Brain microvascular endothelial cell (primary cell): Measurements from ENCODE around the gene MROH2A.

Source experiments
- DNase-seq: peaks from one replicate; pipeline ENCODE4 v3.0.0-alpha.2; 2020
- H3K27ac ChIP-seq: fragments of 250-450 bp; sonication (Bioruptor Pico); 2 replicates; pipeline ENCODE4 v1.5.1; 2020; ENCODE audit warnings: mild to moderate bottlenecking, moderate library complexity
- H3K27me3 ChIP-seq: fragments of 250-450 bp; sonication (Bioruptor Pico); replicated peaks from 2 replicates; pipeline ENCODE4 v1.5.1; 2020; ENCODE audit warnings: mild to moderate bottlenecking
- H3K36me3 ChIP-seq: fragments of 250-450 bp; sonication (Bioruptor Pico); replicated peaks from 2 replicates; pipeline ENCODE4 v1.5.1; 2020; ENCODE audit warnings: mild to moderate bottlenecking
- H3K4me3 ChIP-seq: 2 replicates; pipeline ENCODE4 v1.5.1; 2011; ENCODE audit warnings: low read depth, mild to moderate bottlenecking, control low read depth, low read length, moderate library complexity
- in situ Hi-C: cut with HindIII; loops from 2 replicates; pipeline ENCODE4 v1.10.0; 2017; ENCODE audit warnings: low sequenced_read_pairs, low pct_ligation_motif_present
- TF ChIP-seq, protein P1 (sequence below): IDR thresholded peaks from 2 replicates; pipeline ENCODE4 v1.5.1; 2011; ENCODE audit warnings: low read depth, mild to moderate bottlenecking, moderate library complexity, low read length, control low read depth, inconsistent platforms; ENCODE audit errors: missing control alignments

MROH2A gene

GRCh38 chr2:233818639-233819621 lies 40.8 kb downstream of the MROH2A start:
- Histone ChIP-seq H3K36me3 (no peaks in the 10 kb centered on the region), H3K27ac (no peak overlapping the region), H3K4me3 (no peak overlapping the region), H3K27me3 (no peaks in the 10 kb centered on the region)
- in situ Hi-C loops = no loop called here
- TF ChIP-seq, protein P1, sequence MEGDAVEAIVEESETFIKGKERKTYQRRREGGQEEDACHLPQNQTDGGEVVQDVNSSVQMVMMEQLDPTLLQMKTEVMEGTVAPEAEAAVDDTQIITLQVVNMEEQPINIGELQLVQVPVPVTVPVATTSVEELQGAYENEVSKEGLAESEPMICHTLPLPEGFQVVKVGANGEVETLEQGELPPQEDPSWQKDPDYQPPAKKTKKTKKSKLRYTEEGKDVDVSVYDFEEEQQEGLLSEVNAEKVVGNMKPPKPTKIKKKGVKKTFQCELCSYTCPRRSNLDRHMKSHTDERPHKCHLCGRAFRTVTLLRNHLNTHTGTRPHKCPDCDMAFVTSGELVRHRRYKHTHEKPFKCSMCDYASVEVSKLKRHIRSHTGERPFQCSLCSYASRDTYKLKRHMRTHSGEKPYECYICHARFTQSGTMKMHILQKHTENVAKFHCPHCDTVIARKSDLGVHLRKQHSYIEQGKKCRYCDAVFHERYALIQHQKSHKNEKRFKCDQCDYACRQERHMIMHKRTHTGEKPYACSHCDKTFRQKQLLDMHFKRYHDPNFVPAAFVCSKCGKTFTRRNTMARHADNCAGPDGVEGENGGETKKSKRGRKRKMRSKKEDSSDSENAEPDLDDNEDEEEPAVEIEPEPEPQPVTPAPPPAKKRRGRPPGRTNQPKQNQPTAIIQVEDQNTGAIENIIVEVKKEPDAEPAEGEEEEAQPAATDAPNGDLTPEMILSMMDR = no peak
- DNase-seq = no peak

- Histone ChIP-seq H3K36me3 (no peaks in the 10 kb centered on the region), H3K27ac (no peak overlapping the region), H3K27me3 (no peaks in the 10 kb centered on the region), H3K4me3 (no peak overlapping the region)
- DNase-seq = no peak
- TF ChIP-seq, protein P1 = no peak
- in situ Hi-C loops = no loop called here
Observed at GRCh38 chr2:233819884-233820773, 42.0 kb downstream of the MROH2A start.

- in situ Hi-C loops = no loop called here
- Histone ChIP-seq H3K27ac (no peak overlapping the region), H3K27me3 (no peaks in the 10 kb centered on the region), H3K4me3 (no peak overlapping the region), H3K36me3 (no peaks in the 10 kb centered on the region)
- TF ChIP-seq, protein P1 = no peak
- no peak for DNase-seq
Observed at GRCh38 chr2:233820774-233821105, 42.6 kb downstream of the MROH2A start.

- Histone ChIP-seq H3K36me3 (no peaks in the 10 kb centered on the region), H3K4me3 (no peak overlapping the region), H3K27ac (no peak overlapping the region), H3K27me3 (no peaks in the 10 kb centered on the region)
- DNase-seq = no peak
- in situ Hi-C loops = no loop called here
- TF ChIP-seq, protein P1 = no peak
Observed at GRCh38 chr2:233821196-233821595, 43.1 kb downstream of the MROH2A start.

- in situ Hi-C loops = no loop called here
- H3K27me3 ChIP-seq = no peaks in the 10 kb centered on the region
- TF ChIP-seq, protein P1 = no peak
- no peaks in the 10 kb centered on the region for H3K36me3 ChIP-seq
- no peak overlapping the region for H3K27ac ChIP-seq
- H3K4me3 ChIP-seq = no peak overlapping the region
- DNase-seq = no peak
Observed at GRCh38 chr2:233821709-233822100, 43.6 kb downstream of the MROH2A start.
